Peyer's patch (tissue), 4 donors: ENCODE data around the gene MYOF. TPM values are rescaled to one million over a fixed set of nuclear protein-coding genes. Genes with fewer than 3 reads are reported as not detected.
A peak's percentile ranks its signal among the peaks of the same experiment; 100 is the strongest.

Experiments used
- DNase-seq, 3 donors: peaks; one replicate each; pipeline ENCODE4 v3.0.0-alpha.2; 2017 to 2019
- H3K27ac ChIP-seq, 4 donors: fragments of 200-600 bp; sonication (generic); one replicate each; pipeline ENCODE4 v1.5.1; 2016 to 2019
- H3K27me3 ChIP-seq, 2 donors: fragments of 200-600 bp; sonication (generic); one replicate each; pipeline ENCODE4 v1.5.1; 2019
- H3K36me3 ChIP-seq, 3 donors: fragments of 200-600 bp; sonication (generic); one replicate each; pipeline ENCODE4 v1.5.1; 2016 to 2019
- H3K4me1 ChIP-seq, 4 donors: fragments of 200-600 bp; sonication (generic); one replicate each; pipeline ENCODE4 v1.5.1; 2016 to 2019
- H3K4me3 ChIP-seq, 4 donors: fragments of 200-600 bp; sonication (generic); 1 replicate in 3 of 4; 2 replicates in 1 of 4; pipeline ENCODE4 v1.5.1; 2016 to 2019; ENCODE audit warnings: mild to moderate bottlenecking in 1 of 4
- H3K9me3 ChIP-seq, 4 donors: fragments of 200-600 bp; sonication (generic); one replicate each; pipeline ENCODE4 v1.5.1; 2016 to 2019; ENCODE audit warnings: mild to moderate bottlenecking in 1 of 4
- POLR2A ChIP-seq, 2 donors: fragments of 450-650 bp; IDR thresholded peaks; one replicate each; pipeline ENCODE4 v1.5.1; 2017; ENCODE audit warnings: antibody characterized with exemption in 2 of 2, mild to moderate bottlenecking in 2 of 2, moderate library complexity in 2 of 2
- total RNA-seq, 4 donors: library from RNA; depleted of rRNA; stranded (reverse); fragments of >200 nt; gene quantifications; one replicate each; pipeline ENCODE4 v1.1.0, GENCODE V29; 2016
- TF ChIP-seq, protein P1 (sequence below), 6 experiments: fragments of 450-650 bp in 4 of 6; fragments of 200-600 bp in 2 of 6; sonication (generic) in 1 of 6; IDR thresholded peaks; one replicate each; pipeline ENCODE4 v1.5.1; 2017 to 2019; ENCODE audit warnings: antibody characterized with exemption in 6 of 6, mild to moderate bottlenecking in 3 of 6, moderate library complexity in 1 of 6

The MYOF gene
- total RNA-seq, 4 donors from 2014 or later: 15.1 to 52.8 (median 24.4) TPM

DNA sequence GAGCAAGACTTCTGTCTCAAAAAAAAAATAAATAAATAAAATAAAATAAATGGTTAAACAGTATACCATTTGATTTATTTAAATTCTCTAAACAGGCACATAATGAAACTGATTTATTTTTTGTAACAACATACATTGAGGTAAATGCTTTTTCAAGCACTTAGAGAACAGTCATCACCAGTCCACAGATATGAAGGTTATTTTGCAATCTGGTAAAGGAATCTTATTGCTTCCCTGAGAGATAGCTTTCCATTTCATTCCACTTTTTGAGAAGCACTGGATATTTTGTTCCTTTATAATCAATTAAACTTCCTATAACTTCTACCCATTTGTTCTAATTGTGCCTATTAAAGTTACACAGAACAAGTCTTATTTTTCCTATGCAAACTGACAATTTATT, 19.5 kb upstream of the MYOF start:
- no peaks in the 10 kb centered on the region for H3K27me3 ChIP-seq
- TF ChIP-seq, protein P1, sequence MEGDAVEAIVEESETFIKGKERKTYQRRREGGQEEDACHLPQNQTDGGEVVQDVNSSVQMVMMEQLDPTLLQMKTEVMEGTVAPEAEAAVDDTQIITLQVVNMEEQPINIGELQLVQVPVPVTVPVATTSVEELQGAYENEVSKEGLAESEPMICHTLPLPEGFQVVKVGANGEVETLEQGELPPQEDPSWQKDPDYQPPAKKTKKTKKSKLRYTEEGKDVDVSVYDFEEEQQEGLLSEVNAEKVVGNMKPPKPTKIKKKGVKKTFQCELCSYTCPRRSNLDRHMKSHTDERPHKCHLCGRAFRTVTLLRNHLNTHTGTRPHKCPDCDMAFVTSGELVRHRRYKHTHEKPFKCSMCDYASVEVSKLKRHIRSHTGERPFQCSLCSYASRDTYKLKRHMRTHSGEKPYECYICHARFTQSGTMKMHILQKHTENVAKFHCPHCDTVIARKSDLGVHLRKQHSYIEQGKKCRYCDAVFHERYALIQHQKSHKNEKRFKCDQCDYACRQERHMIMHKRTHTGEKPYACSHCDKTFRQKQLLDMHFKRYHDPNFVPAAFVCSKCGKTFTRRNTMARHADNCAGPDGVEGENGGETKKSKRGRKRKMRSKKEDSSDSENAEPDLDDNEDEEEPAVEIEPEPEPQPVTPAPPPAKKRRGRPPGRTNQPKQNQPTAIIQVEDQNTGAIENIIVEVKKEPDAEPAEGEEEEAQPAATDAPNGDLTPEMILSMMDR (IDR thresholded peaks at IDR 0.05): no peak
- no peak for TF ChIP-seq POLR2A (IDR thresholded peaks at IDR 0.05)
- H3K4me1 ChIP-seq: peaks cover 0 to 4% (median 0%) of the 10 kb centered on the region in 4 donors
- DNase-seq: no peak
- H3K36me3 ChIP-seq: no peaks in the 10 kb centered on the region
- no peak overlapping the region for H3K4me3 ChIP-seq
- no peaks in the 10 kb centered on the region for H3K9me3 ChIP-seq
- no peak overlapping the region for H3K27ac ChIP-seq

DNA sequence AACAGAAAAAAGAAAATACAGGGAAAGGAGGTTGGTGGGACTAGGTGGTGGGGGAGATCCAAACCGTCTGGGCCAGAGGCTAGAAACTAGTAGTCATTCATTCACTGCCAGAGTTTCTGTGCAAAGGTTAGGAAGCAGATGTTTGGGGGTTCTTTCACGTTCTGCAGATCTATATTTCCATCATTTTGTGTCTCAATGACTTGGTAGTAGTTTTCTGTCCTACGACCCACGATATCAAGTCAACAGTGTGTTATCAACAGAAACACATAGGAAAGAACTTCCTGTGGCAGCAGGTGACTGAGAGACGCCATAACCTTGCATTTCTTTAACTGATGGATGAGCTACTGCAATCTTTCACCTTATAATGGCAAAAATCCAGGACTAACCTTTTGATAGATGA, 16.0 kb upstream of the MYOF start:
- Histone ChIP-seq H3K9me3 (no peaks in the 10 kb centered on the region), H3K4me1 (peaks cover 0 to 5% (median 0%) of the 10 kb centered on the region in 4 donors), H3K4me3 (no peak overlapping the region), H3K27ac (no peak overlapping the region), H3K27me3 (no peaks in the 10 kb centered on the region), H3K36me3 (no peaks in the 10 kb centered on the region)
- TF ChIP-seq, protein P1 (IDR thresholded peaks at IDR 0.05): no peak
- no peak for TF ChIP-seq POLR2A (IDR thresholded peaks at IDR 0.05)
- DNase-seq: no peak

DNA sequence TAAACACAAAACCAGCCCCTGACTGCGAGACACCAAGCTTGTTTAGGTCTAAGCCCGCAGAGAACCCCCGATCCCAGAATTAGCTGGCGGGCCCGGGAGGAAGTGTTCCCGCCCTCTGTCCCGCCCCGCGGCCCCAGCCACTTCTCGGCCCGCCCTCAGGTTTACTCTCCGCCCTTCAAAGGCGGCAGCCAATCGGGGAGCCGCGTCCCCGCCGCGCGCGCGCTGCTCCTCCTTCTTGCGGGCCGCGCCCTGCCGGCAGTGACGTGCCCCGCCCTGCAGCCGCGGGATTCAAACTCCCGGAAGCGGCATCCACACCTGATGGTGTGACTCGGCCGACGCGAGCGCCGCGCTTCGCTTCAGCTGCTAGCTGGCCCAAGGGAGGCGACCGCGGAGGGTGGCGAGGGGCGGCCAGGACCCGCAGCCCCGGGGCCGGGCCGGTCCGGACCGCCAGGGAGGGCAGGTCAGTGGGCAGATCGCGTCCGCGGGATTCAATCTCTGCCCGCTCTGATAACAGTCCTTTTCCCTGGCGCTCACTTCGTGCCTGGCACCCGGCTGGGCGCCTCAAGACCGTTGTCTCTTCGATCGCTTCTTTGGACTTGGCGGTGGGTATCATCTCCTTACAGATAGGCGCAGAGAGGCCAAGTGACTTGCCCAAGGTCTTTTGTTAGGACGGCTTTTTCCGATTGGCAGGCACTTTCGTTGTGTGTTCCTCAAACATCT, 14.3 kb upstream of the MYOF start, which contains the start of gene CEP55:
TSS of gene CEP55 (plus strand) at position 291 of the 720 bp plus-strand sequence. CDS start 3,440 bp downstream, outside the sequence.
- peak; percentile 90 to 98 (median 98) for DNase-seq
- no peaks in the 10 kb centered on the region for H3K27me3 ChIP-seq
- H3K4me1 ChIP-seq: peaks cover 0 to 5% (median 0%) of the 10 kb centered on the region in 4 donors
- H3K4me3 ChIP-seq: peak within 1 kb of the TSS; percentile 61 to 68 (median 64)
- TF ChIP-seq POLR2A (IDR thresholded peaks at IDR 0.05): no peak
- TF ChIP-seq, protein P1 (IDR thresholded peaks at IDR 0.05): peak in 3 of 6 experiments; percentile 4 to 9 (median 8)
- peak within 1 kb of the TSS; percentile 16 to 55 (median 42) for H3K27ac ChIP-seq
- no peaks in the 10 kb centered on the region for H3K36me3 ChIP-seq
- H3K9me3 ChIP-seq: no peaks in the 10 kb centered on the region

DNA sequence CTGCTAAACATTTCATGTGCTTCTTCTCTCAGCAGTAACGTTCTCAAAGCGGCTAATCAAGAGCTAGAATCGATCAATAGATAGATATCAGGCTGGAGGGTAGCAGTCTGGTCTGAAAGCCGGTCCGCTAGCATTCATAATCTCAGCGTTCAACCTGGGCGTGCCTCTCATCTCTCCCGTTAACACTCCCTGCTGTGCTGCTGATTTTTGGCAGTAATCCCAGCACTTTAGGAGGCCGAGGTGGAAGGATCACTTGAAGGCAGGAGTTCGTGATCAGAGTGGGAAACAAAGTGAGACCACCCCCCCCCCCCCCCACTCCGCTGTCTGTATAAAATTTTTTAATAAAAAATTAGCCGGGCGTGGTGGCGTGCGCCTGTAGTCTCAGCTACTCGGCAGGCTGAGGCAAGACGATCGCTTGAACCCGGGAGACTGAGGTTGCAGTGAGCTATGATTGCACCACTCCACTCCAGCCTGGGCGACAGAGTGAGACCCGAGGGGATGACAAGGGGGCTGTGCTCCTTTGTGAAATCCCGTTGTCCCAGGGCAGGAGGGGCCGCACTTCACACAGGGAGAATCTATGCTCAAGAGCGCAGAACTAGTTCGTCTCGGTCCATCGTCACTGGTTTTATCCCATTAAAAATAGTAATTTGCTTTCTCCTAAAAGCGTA, 13.7 kb upstream of the MYOF start:
- peak in 1 of 3 donors; percentile 51 for DNase-seq

DNA sequence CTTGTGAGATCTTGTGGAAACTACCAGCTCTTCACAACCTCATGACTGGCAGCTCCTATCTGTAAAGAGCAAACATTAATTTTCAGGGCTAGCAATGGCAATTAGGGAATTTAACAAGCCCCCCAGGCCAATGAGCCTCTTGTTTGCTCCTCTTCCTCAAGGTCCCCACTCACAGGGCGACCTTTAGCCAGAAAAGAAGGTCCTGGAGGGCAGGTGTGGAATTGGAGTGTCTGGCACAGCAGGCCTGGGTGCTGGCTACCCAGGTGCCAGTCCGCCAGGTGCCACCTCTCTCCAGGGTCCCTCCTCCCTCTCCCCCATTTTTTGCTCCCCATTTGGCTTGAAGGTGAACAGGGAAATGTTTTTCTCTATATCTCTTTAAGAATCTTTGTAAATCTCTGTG, 12.4 kb upstream of the MYOF start:
- peaks cover 0 to 5% (median 0%) of the 10 kb centered on the region in 4 donors for H3K4me1 ChIP-seq
- H3K36me3 ChIP-seq: no peaks in the 10 kb centered on the region
- no peak overlapping the region for H3K27ac ChIP-seq
- DNase-seq: no peak
- no peak overlapping the region for H3K4me3 ChIP-seq
- no peaks in the 10 kb centered on the region for H3K9me3 ChIP-seq
- H3K27me3 ChIP-seq: no peaks in the 10 kb centered on the region
- TF ChIP-seq, protein P1 (IDR thresholded peaks at IDR 0.05): no peak
- no peak for TF ChIP-seq POLR2A (IDR thresholded peaks at IDR 0.05)

More for the DNA sequence above, 13.7 kb upstream of the MYOF start:
- Histone ChIP-seq H3K9me3 (no peaks in the 10 kb centered on the region), H3K4me3 (peak overlapping the region; percentile 61 to 68 (median 64)), H3K36me3 (no peaks in the 10 kb centered on the region), H3K27ac (peak overlapping the region; percentile 16 to 55 (median 42)), H3K4me1 (peaks cover 0 to 5% (median 0%) of the 10 kb centered on the region in 4 donors), H3K27me3 (no peaks in the 10 kb centered on the region)
- TF ChIP-seq, protein P1 (IDR thresholded peaks at IDR 0.05): no peak
- no peak for TF ChIP-seq POLR2A (IDR thresholded peaks at IDR 0.05)
